ENCODE measurements around the gene TMSB4X. TPM values are rescaled to one million over a fixed set of nuclear protein-coding genes. Genes with fewer than 3 reads are reported as not detected.
"Not testable (repeated sequence)": the region's sequence is repeated elsewhere in the genome, so short reads cannot be mapped to it uniquely, and the experiment has no call there.

TMSB4X gene
- total RNA-seq, 1 donor from 2014 or later = 3,112 TPM

- peak; percentile 69 for DNase-seq (ENCODE audit: low spot score)
These were observed 18.8 kb upstream of the TMSB4X start for GRCh38 chrX:12955882-12956703.

DNA sequence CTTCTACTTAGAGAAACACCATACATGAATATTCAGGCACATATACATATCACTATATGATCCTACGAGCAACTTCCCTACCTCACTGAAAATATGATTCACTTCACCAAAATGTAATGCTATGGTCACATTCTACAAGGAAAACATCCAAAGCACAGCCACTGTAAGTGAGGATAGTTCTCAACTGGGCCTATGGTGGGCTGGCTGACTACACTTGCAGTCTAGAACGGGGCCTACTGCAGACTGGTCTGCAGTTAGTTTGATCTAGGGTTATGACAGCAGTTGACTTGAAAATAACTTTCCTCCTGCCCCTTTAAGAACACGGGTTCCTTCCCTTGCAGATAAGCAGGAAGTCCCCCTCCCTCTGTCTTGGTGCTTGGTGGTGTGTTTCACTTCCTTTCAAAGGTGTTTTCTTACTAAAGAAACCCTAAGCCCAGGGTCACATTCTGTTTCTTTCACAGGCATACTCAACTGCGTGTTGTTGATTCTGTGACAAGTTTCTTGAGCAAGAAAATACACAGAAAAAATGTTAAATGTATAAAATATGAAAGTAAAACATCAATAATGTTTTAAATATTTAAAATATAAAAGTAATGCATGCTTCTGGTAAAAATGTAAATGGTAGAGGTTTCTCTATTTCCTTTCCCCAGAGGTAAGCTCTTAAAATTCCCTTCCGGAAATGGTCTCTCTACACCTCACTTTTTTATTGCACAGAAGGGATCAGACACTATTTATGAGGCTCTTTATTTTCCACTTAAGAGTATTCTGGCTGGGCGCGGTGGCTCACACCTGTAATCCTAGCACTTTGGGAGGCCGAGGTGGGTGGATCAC, 18.0 kb upstream of the TMSB4X start:
- DNase-seq (ENCODE audit: low spot score) = no peak

DNA sequence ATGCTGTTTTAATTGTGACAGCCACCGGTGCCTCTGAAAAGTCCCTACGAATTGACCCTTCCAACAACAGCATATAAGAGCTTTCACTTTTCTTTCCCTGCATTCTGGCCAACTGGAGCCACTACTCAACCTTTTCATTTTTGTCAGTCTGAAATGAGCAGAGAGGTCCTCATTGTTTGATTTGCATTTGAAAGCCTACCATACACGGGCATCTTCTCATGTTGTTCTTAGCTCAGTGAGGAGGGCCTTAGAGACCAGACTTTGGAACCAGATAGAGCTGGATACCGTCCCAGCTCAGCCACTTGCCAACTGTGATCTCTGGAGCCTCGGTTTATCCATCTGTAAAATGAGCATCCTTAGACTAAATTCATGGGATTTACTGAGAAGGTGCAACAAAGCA, 16.9 kb upstream of the TMSB4X start:
- DNase-seq (ENCODE audit: low spot score) = no peak

DNA sequence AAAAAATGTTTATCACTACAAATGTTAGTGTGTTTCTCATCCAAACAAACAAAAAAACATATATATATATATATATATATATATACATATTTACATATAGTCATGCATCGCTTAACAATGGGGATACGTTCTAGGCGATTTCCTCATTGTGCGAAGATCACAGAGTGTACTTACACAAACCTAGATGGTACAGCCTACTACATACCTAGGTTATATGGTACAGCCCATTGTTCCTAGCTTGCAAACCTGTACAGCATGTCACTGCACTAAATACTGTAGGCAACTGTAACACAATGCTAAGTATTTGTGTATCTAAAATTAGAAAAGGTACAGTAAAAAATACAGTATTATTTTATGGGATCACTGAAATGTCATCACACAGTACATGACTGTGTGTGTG, 16.4 kb upstream of the TMSB4X start:
- no peak for DNase-seq (ENCODE audit: low spot score)

- DNase-seq (ENCODE audit: low spot score) = no peak
These were observed 13.7 kb upstream of the TMSB4X start for GRCh38 chrX:12961196-12961718.

- no peak for DNase-seq (ENCODE audit: low spot score)
These were observed 12.8 kb upstream of the TMSB4X start for GRCh38 chrX:12962041-12962504.

- not testable (repeated sequence) for DNase-seq (ENCODE audit: low spot score)
These were observed 11.6 kb upstream of the TMSB4X start for GRCh38 chrX:12963210-12963850.

DNA sequence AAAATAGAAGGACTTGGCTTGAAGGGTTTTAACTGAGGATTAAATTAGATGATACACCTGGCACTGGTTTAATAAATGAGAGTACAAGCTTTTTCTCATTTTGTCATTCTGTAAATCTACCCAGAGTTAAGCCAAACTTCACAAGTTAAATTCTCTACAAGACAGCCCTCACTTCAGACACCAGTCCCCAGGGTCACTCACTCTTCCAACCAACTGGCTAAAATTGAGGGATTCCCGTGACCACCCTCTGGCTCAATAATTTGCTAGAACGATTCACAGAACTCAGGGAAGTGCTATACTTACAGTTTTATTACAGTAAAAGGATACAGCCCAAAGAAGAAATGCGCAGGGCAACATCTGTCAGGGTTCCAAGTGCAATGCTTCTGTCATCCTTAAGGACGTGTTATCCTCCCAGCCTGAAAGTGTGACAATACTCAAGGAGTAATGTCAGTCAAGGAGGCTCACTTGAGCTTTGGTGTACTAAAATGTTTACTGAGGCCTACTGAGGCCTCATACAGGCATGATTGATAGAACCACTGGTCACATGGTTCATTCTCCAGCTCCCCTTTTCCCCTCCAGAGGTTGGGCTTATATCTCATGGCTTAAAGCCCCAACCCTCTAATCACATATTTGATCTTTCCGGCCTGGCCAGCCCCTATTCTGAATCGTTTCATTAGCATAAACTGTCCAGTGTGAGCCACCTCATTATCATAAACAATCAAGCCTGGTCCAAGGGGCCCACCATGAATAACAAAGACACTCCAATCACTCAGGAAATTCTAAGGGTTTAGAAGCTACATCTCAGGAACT, 9.6 kb upstream of the TMSB4X start:
- DNase-seq (ENCODE audit: low spot score) = no peak

GRCh38 chrX:12966151-12966550, 8.8 kb upstream of the TMSB4X start:
- DNase-seq (ENCODE audit: low spot score) = no peak

DNA sequence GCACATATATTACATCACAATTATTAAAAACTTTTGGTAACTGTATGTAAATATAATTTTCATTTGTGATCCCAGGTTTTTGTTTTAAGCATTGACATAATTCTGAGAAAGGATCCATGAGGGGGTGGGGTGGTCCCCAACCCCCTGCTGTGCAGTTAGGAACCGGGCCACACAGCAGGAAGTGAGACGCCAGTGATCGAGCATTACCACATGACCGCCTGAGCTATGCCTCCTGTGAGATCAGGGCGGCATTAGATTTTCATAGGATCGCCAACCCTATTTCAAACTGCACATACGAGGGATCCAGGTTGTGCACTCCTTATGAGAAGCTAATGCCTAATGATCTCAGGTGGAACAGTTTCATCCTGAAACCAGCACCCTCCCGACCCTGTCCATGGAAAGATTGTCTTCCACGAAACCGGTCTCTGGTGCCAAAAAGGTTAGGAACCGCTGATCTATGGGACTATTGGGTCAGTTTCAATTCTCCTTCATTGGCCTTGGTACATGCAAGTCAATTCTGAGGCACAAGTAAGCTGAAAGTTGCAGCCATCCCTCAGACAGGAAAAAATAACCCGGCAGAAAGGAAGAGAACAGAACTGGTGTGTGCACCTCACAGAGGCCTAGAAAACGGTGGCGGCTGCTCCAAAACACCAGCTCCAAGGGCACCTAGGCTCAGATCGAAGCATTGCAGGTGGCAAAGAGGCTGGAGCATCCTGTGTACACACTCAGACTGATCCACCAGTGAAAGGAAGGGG, 7.0 kb upstream of the TMSB4X start:
- DNase-seq (ENCODE audit: low spot score) = no peak

- DNase-seq (ENCODE audit: low spot score) = no peak
These were observed 4.2 kb upstream of the TMSB4X start for GRCh38 chrX:12970691-12971202.

GRCh38 chrX:12971282-12972003, 3.5 kb upstream of the TMSB4X start:
- no peak for DNase-seq (ENCODE audit: low spot score)

GRCh38 chrX:12972243-12972642, 2.7 kb upstream of the TMSB4X start:
- no peak for DNase-seq (ENCODE audit: low spot score)

GRCh38 chrX:12972878-12973560, 1.9 kb upstream of the TMSB4X start:
- no peak for DNase-seq (ENCODE audit: low spot score)

DNA sequence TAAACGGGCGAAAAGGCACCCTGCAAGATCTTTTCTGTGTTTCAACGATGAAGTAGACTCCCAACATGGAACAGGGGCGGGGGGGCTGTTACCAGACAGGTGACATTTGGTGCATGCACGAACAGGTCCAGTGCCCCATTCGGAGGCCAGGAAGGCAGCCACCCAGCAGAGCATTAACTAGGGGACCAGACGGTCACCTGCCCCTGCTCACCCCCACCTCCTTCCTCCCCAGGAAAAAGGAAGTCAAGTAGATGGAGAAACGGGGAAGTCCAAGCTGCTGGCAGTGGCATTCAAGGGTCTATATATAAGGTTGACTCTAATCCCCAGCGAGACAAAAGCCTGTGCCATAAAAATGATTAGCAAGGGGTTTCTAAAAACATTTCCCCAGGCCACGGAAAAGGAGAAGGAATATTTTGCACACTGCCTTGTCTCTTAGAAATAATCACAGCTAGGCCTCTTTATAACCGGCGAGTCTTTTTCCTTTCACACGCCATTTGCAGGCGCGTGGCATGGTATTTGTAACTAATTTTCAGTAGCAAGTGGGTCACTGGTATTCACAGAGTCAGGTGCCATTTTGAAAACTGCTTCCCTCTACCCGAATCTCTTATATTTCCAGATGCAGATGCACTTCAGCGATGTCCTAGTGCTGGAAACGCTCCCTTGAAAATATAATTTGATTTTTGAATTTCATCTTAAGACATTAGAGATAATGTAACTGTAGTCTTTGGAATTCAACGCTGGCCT, 1.2 kb upstream of the TMSB4X start:
- DNase-seq (ENCODE audit: low spot score) = peak; percentile 66

DNA sequence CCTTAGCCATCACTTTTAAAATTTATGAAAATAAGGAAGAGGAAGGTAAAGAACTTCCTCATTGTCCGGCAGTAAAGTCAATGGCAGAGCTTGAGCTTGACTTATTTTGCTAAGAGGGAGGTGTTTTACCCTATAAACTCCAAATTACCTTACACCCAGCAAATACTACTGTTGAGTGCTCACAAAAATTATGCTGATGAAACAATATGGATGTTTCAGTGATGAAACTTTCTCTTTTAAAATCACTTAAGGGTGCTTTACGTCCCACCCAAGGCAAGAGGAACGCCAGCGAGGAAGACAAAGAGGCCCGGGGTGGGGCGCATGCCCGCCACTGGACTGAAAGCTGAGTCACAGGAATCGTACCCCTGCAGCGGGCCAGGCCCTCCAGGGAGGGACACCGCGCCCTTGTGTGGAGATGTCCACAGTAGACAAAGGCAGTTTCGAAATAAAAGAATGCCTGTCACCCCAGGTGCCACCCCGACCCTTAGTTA, 560 bp upstream of the TMSB4X start:
- peak; percentile 68 for DNase-seq (ENCODE audit: low spot score)

DNA sequence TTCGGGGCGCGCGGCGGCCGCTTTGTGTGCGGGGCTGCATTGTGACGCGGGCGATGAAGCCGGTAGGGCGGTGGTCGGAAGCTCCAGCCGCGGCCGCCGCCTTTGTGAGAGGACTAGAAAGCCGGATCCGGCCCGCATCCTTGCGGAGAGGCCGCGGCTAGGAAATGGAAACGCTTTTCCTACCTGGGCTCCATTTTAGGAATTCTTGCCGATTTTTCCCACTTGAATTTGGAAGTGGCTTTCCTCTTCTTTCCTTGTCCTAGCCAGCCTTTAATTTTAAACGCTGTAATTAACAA, 708 bp downstream of the TMSB4X start:
- DNase-seq (ENCODE audit: low spot score) = no peak

DNA sequence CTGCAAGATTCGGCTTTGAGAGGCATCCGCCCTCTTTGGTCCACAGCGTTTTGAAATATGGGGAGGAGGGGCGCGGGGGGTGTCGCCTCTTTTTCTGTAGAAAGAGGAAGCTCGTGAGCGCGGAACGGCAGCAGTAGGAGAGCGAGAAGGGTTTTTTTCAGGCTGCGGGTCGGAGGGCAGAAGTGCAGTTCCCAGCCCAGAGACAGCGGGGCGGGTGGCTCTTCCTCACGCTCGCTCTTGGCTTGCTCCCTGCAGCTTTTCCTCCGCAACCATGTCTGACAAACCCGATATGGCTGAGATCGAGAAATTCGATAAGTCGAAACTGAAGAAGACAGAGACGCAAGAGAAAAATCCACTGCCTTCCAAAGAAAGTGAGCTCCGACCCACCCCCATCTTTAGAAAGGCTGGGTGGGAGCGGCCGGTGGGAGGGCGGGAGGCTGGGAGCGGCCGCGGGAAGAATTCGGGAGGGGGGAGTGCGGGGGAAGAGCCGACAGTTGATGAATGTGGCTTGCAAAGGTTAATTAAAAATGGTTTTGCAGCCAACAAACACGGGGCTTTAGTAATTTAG, 1.2 kb downstream of the TMSB4X start:
- peak; percentile 59 for DNase-seq (ENCODE audit: low spot score)
